C4-2B (cell line): ENCODE measurements around the gene CUX1.

Experiments
- ZFX ChIP-seq: fragments of 450-650 bp; IDR thresholded peaks from 2 replicates; pipeline ENCODE4 v1.6.1; 2017
- TF ChIP-seq, protein P1 (sequence below): fragments of 450-650 bp; conservative IDR thresholded peaks from 2 replicates; pipeline ENCODE4 v1.5.1; 2017; ENCODE audit warnings: mild to moderate bottlenecking

DNA sequence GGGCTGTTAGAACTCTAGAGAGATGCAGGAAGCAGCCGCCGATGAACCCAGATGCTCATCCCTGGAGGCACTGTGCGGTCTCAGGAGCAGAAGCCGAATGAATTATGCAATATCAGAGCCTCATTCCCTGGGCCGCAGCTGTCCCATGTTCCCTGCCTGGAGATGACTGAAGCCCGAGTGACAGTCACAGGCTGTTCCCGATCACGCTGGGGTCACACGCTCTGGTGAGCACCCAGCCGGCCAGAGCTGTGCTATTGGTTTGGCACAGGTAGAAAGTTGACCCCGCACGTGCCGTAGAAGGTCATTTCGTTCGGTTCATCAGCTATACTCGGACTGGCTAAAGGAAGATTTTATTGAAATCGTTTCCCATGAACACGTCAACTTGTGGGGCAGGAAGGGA, 328.7 kb downstream of the CUX1 start:
- TF ChIP-seq, protein P1, sequence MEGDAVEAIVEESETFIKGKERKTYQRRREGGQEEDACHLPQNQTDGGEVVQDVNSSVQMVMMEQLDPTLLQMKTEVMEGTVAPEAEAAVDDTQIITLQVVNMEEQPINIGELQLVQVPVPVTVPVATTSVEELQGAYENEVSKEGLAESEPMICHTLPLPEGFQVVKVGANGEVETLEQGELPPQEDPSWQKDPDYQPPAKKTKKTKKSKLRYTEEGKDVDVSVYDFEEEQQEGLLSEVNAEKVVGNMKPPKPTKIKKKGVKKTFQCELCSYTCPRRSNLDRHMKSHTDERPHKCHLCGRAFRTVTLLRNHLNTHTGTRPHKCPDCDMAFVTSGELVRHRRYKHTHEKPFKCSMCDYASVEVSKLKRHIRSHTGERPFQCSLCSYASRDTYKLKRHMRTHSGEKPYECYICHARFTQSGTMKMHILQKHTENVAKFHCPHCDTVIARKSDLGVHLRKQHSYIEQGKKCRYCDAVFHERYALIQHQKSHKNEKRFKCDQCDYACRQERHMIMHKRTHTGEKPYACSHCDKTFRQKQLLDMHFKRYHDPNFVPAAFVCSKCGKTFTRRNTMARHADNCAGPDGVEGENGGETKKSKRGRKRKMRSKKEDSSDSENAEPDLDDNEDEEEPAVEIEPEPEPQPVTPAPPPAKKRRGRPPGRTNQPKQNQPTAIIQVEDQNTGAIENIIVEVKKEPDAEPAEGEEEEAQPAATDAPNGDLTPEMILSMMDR = no peak
- TF ChIP-seq ZFX = no peak
